ELF-1 (cell line): ENCODE measurements around the gene SND1.
"Not testable (repeated sequence)": the region's sequence is repeated elsewhere in the genome, so short reads cannot be mapped to it uniquely, and the experiment has no call there.

Source experiments
- DNase-seq: peaks from one replicate; pipeline ENCODE4 v3.0.0-alpha.2; 2016; ENCODE audit warnings: low read depth, low spot score

The SND1 gene

DNA sequence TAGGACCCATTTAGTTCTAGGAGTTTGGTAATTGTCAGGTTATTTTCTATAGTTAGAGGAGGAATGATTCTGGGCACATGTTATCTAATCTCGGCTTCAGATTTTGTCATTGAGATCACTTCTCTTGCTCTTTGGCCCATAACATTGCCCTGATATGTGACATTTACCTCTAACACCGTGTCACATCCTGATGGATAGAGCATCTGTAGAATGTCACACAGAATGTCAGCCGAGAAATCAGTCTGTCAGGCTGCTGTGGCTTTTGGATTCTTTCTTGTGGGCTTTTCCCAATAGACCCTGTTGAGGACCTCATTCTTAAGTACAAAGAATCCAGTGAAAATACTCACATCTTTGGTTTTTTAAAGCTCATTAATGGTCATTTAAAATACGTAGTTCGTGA, 236.8 kb downstream of the SND1 start:
- no peak for DNase-seq

DNA sequence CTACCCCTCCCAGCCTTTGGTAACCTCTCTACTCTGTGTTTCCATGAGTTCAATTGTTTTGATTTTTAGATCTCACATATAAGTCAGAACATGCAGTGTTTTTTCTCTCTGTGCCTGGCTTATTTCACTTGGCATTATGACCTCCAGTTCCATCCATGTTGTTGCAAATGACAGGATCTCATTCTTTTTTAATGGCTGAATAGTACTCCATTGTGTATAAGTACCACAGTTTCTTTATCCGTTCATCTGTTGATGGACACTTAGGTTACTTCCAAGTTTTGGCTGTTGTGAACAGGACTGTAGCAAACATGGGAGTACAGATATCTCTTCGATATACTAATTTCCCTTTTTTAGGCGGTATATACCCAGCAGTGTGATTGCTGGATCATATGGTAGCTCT, 237.7 kb downstream of the SND1 start:
- no peak for DNase-seq

DNA sequence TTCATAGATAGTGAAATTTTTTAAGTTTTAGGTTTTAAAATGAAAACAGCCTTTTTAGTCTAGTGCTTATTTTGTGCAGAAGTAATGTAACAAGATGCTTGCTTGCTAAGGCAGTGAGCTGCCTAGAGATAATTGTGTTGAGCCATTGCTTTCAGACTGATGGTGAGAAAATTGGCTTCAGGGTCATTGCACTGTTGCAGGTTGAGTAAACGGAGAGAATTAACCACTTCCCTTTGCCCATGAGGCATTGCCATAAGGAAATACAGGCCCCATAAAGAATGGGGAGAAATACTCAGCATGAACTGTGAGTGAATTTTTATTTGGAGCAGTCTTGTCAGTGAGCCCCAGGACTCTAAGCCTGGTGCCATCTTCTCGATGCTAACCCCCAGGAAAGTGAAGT, 238.7 kb downstream of the SND1 start:
- no peak for DNase-seq

DNA sequence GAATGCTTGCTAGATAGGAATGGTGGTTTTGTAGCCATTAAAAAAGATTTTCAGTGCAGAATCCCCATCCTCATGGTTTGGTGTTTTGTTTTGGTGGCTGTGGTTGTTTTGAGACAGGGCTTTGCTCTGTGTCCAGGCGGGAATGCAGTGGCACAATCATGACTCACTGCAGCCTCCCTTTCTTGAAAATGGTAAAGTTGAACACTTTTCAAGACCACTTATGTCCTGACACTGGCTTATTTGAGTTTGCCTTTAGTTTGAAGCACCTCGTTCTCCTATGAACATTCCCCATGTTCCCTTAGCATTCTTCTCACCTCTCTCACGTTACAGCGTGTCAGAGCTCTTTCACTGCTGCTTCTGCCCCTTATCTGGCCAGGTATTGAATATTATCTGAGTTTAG, 239.2 kb downstream of the SND1 start:
- DNase-seq, result no peak

DNA sequence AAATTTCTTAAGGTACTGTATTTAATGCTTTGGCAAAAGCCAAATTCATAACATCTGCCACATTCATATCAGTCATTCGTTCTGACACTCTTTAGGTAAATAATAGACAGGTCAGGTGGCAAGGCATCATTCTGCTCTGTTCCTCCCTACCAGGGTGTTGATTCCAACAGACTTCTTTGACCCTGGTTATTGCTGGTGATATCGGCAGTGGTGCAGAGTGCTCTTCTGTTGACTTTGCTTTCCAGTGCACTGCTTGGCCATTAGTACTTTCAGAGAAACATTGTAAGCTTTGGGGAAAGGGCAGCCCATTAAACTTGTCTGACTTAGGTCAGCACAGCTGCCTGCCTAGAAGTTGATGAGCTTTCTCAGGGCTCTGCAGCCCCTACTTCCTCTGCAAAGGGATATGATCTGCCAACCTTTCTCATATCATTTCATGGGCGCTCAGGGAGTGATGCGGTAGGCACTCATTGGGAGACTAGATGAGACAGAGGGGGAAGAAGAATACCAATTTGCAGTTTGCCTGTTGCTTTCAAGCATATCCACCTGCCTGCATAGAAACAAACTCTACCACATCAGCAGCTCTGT, 240.0 kb downstream of the SND1 start:
- no peak for DNase-seq

DNA sequence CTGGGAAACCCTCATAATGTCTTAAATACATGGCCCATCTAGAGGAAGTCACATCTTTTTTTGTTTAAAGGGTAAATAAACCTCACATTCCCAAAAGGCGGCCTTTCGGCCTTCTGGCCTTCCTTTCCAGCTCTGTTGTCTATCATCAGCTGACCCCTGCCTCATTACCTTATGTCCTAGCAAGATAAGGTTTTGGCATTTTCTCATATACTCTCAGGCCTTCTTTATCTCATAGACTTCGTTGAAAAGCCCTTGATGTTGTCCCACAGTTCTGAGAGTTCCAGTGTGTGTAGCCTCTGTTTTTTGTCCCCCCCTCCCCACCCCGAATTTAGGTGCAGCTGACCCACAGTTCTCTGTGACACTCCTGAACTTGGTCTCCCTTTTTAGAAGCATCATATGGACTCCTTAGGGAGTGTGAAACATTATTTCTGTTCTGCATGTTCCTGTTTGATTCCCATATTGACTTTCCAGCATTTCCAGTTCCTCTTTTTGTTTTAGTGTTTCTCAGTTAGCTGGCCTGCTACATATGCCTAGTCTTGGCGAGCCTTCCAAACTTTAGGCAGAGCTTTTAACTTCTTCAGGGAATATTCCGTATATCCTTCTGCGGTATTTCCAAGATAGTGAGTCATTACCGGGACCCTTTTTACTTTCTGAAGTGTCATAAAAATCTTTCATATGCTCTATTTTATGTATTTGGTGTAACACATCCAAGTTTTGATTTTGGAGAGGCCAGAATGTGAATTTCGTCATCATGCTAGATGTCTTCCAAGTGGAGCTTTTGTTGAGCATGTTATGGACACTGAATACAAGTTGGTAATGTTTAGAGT, 240.7 kb downstream of the SND1 start:
- no peak for DNase-seq

DNA sequence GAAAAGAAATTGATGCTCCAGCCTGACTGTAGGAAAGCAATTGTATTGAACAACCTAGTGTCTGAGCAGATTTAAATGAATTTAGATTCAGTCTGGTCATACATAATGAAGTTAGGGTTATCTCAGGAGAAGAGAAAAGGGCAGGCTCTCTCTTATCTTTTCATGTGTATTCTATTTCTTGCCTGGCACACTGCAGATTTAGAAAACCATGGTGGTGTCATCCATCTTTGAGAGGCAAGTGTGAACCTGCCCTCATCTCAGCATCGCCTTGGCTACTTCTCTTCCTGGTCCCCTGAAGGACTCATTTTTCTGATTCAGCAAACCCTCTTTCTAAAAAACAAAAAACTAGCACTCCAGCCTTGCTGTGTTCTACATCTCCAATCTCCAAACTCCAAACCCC, 241.6 kb downstream of the SND1 start:
- DNase-seq, result no peak

GRCh38 chr7:127894588-127894987, 242.6 kb downstream of the SND1 start:
- DNase-seq, result no peak

DNA sequence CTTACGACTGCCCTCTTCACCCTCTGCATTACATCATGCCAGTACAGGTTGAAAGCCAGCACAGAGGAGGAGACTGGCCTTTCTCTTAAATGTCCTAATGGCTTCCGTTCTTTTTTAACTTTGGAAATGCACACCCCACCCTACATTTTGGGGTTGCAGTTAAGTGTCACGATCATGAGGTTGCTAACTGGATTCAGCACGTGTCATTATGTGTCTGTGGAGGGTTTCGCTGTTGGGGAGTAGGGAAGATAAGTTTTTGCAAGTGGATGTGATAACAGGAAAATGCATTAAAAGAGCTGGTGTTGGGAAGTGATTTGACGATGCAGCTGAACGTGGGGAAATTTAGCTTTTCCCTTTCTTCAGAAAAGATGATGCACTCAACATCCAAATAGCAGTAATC, 243.4 kb downstream of the SND1 start:
- no peak for DNase-seq

GRCh38 chr7:127895814-127896280, 243.9 kb downstream of the SND1 start:
- DNase-seq, result no peak

DNA sequence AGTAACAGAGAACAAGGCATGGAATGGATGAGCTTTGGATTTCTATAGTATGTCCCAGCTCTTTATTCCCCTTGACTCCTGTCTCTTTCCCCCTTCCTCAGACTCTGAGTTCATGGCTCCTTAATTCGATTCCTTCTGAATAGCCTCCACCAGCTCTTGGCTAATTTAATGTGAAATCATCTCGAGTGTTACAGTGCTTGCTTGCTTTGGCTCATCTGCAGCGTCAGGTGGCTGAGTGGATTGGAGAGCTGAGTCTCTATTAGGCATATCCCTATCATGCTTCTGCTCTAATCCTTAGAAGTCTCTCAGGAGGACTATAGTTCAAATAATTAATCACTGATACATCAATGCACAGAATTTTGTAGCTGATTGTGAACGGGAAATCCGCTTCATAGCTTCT, 244.7 kb downstream of the SND1 start:
- no peak for DNase-seq

DNA sequence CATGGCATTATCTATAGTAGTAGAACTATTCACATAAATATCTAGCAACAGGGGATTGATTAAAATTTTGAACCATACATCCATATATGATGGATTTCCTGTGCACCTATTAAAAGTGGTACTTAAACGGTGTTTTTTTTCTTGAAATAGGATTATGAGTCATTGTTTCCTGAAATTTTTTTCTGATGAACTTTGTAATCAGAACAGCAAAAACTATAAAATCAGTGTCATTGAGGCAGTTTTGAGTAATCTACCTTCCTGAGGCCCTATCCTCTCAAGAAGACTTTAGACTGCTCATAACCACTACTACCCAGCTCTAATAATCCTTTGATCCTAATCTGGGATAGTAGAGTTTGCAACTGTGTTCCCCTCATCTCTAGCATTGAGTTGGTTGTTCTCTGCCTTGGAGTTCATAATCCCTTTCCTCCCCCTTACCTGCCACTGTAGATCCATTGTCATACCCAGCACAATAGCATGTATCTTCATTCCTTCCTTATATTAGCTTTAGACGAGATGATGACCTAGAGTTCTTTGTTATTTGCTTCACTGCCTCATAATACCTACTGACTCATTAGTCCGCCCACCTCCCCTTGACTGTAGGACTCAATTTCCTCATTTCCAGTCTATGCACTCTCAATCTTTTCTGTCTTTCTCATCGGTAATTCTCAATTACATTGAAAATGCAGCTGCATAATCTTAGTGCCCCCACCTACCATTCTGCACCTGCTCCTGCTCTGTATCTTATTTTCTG, 245.9 kb downstream of the SND1 start:
- no peak for DNase-seq

DNA sequence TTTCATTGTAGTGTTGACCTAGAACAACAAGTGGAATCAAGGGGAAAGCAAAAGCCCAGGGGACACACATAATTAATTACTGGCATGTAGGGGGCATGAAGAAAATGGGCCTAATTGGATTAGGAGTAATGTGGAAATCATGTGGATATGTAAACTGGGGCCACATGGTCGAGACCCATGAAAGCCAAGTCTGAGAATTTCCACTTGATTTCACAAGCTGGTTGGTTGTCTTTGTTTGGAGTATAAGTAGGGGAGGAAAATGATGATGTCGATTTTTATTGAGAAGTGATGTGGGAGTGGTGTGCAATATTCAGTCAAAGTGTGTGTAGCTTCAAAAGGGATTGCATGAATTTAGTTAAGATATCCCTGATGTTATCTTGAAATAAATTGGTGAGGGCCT, 247.4 kb downstream of the SND1 start:
- DNase-seq, result no peak

- DNase-seq, result no peak
These were observed 248.1 kb downstream of the SND1 start for GRCh38 chr7:127900141-127900540.

DNA sequence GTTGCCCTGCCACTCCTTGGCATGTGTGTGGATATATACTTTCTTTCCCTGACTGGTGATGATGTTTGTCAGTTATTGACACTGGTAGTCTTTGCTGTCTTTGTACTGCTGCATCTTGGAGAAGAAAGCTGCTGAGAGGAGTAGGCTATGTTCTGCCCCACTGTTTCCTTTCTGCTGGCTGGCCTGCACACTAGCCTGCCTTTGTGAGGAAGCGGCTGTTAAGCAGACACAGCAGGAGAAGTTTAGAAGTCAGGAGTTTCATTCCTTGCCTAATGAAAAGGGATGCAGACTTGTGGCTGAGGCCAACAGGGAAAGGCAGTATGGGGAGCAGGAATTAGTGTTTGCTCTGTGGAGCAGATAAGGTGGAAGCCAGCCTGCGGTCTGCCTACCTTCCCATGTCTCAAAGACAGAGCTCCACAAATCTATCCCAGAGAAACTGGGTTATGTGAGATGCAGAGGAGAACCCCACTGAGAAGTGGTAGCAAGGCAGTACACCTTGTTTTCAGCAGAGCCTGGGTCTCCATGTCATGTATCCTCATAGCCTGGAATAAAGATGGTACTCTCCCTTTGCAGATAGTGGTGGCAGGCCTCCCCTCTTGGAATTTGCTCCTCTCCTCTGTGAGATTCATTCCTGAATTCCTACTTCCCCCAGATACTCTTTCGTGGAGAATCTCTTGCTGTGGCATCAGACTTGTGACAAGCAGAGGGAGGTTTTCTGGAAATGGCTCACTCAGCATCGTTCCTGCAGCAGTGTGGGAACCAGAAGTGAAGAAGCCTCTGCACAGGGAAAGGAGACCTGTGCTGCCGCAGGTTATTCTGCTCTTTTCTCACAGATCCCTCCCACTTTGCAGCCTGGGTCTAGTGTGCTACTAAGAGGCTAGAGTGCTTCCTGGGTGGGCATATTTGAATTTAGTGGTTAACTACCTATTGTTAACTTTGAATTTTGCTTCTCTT, 249.0 kb downstream of the SND1 start:
- peak; percentile 57 for DNase-seq

DNA sequence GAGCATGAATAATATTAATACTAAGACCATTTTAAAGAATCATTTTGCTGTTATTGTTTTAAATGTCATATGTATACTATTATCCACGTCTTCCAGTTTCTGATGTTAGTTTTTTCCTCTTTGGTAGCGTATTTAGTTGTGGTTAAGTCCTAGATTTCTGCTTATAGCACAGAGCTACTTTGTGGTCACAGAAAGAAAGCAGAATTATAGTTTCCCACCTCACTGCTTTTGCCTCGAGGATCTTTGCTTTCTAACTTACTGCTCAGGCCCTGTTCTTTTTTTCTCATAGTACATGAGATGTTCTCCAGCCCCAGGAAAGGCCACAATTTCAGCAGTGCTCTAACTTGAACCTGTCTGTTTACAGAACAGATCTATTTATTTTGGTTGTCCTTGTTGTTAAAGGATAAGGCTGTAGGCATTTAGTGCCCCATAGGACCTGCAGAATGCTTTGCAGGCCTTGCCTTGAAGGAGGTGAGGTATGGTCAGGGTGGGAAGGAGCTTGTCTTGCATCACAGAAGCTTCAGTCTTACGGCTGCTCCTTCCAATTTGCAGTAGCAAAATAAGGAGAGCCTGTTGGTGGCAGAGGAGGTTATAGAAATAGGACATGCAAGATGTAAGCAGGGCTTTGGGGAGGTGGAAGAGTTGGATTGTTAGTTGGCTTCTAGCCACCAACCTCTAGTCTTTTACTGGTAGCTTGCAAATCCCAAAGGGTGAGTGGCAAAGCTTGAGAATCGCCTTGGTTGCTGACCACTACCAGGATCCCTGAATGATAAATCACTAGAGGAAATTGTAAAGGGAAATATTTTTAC, 250.1 kb downstream of the SND1 start:
- no peak for DNase-seq

DNA sequence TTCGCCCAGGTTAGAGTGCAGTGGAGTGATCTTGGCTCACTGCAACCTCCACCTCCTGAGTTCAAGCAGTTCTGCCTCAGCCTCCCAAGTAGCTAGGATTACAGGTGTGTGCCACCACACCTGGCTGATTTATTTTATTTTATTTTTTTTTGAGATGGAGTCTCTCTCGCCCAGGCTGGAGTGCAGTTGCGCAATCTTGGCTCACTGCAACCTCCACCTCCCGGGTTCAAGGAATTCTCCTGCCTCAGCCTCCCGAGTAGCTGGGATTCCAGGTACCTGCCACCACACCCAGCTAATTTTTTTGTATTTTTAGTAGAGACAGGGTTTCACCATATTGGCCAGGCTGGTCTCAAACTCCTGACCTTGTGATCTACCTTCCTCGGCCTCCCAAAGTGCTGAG, 250.8 kb downstream of the SND1 start:
- not testable (repeated sequence) for DNase-seq

DNA sequence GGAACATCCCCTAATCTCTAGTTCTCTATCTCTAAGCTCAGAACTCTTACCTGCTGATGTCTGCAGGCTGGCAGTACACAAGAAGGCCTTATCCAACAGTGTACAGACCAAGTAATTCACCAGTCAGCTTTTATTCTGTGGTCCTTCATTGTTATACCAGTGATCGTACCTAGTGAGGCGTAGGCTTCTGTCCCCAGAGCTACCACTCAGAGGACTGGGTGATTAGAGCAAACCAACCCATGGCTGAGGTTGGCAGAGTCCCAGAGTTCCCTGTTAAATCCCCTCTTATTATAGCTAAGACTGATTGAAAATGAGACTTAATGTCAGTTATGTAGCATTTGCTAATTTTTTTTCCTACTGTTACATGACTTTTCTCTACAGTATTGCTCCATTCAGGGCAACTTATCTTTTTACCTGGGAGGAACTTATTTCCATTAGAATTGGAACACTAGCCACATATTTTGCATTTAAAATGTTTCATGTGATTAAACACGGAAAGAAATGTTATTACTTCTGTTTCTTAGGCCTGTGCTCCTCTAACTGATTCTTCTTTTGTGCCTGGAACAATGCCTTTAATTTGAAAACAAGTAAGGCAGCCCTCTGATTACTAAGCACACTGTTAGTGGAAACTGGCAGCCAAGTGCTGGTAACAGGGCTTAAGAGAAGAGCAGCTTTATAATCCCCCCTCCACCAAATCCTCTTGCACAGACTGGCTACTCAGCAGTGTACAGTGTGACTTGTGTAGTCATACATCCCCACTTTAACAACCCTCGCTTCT, 252.1 kb downstream of the SND1 start:
- DNase-seq, result no peak

- DNase-seq, result no peak
These were observed 252.6 kb downstream of the SND1 start for GRCh38 chr7:127904670-127904985.

DNA sequence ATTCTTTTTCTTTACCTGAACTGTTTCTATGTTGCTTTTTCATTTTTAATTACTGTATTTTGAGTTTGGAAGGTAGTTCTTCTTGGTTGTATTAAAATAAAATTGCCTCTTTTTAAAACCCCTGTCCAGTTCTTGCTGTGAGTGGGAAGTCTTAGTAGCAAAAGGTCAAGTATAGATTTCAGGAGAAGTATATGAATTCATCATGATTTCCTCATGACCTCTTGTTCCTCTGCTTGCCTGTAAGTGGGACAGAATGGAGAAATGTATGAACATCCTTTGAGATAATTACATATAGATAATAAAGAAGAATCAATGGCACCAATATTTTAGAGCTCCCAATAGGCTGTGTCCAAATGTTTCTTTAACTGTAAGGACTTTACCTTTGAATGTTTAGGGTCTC, 253.0 kb downstream of the SND1 start:
- no peak for DNase-seq
